Tibial nerve (tissue), 4 donors: ENCODE measurements around the gene PRKAG2. TPM values are rescaled to one million over a fixed set of nuclear protein-coding genes. Genes with fewer than 3 reads are reported as not detected.

Source experiments
- DNase-seq, 2 donors: peaks; one replicate each; pipeline ENCODE4 v3.0.0-alpha.2; 2019; ENCODE audit warnings: low spot score in 2 of 2
- H3K27ac ChIP-seq, 4 donors: fragments of 200-600 bp; sonication (generic) in 3 of 4; one replicate each; pipeline ENCODE4 v1.5.1; 2017 to 2019; ENCODE audit warnings: mild to moderate bottlenecking in 1 of 4
- H3K27me3 ChIP-seq, 2 donors: fragments of 200-600 bp; sonication (generic) in 1 of 2; one replicate each; pipeline versions ENCODE4 v1.5.1 to v1.6.0; 2017 to 2019
- H3K36me3 ChIP-seq, 3 donors: fragments of 200-600 bp; sonication (generic); one replicate each; pipeline ENCODE4 v1.5.1; 2018 to 2019
- H3K4me1 ChIP-seq, 4 donors: fragments of 200-600 bp; sonication (generic) in 3 of 4; one replicate each; pipeline ENCODE4 v1.5.1; 2017 to 2019
- H3K4me3 ChIP-seq, 4 donors: fragments of 200-600 bp; sonication (generic) in 3 of 4; one replicate each; pipeline ENCODE4 v1.5.1; 2017 to 2019; ENCODE audit warnings: mild to moderate bottlenecking in 1 of 4, moderate library complexity in 1 of 4
- H3K9me3 ChIP-seq, 4 donors: fragments of 200-600 bp; sonication (generic) in 3 of 4; one replicate each; pipeline ENCODE4 v1.5.1; 2017 to 2019
- CTCF ChIP-seq, 5 experiments: fragments of 200-600 bp in 3 of 5; fragments of 450-650 bp in 2 of 5; sonication (generic) in 3 of 5; IDR thresholded peaks; one replicate each; pipeline ENCODE4 v1.5.1; 2016 to 2019; ENCODE audit warnings: antibody characterized with exemption in 5 of 5, mild to moderate bottlenecking in 3 of 5, moderate library complexity in 2 of 5
- EP300 ChIP-seq, 2 donors: sonication (generic); formaldehyde crosslinking; IDR thresholded peaks; one replicate each; pipeline ENCODE4 v1.6.1; 2017; ENCODE audit warnings: antibody characterized with exemption in 2 of 2, mild to moderate bottlenecking in 1 of 2
- POLR2A ChIP-seq, 2 donors: fragments of 450-650 bp; IDR thresholded peaks; one replicate each; pipeline ENCODE4 v1.6.1; 2017; ENCODE audit warnings: antibody characterized with exemption in 2 of 2, mild to moderate bottlenecking in 2 of 2, moderate library complexity in 2 of 2
- WGBS, 2 donors: methylation state at CpG; one replicate each; pipeline ENCODE4 v1.1.5; 2018; 5-methylcytosine and 5-hydroxymethylcytosine counted together
- total RNA-seq, 4 donors: library from RNA; depleted of rRNA; stranded (reverse); fragments of >200 nt; gene quantifications; one replicate each; pipeline ENCODE4 v1.1.0, GENCODE V29; 2016

Gene PRKAG2
- total RNA-seq, 4 donors from 2014 or later = 24.5 to 82.6 (median 38.3) TPM

DNA sequence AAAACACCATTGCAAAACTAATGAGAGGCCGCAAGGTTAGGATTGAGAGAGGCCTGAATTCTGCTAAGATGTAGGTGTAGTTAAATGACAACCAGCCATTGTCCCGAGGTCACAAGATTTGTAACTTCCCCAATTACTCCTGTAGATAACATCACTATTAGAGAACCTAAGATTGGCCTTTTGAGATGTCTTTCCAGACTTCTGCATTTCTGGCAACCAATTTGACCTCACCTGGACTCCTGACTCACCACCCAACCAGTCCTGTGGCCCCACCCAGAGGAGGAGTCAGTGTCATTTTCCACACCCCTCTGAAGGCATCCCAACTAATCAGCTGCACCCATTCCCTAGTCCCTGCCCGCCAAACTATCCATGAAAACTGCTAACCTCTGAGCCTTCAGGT lies 115.7 kb downstream of the PRKAG2 start:
- Histone ChIP-seq H3K9me3 (no peaks in the 10 kb centered on the region), H3K27me3 (no peaks in the 10 kb centered on the region), H3K4me3 (no peak overlapping the region), H3K4me1 (peaks cover 0 to 40% (median 17%) of the 10 kb centered on the region in 4 donors), H3K27ac (no peak overlapping the region), H3K36me3 (no peaks in the 10 kb centered on the region)
- TF ChIP-seq EP300 (IDR thresholded peaks at IDR 0.05) (no peak), POLR2A (IDR thresholded peaks at IDR 0.05) (no peak), CTCF (IDR thresholded peaks at IDR 0.05) (no peak)
- WGBS, 2 donors = 87 to 89% methylated on average over 3 of the region's 3 CpGs
- DNase-seq = no peak

DNA sequence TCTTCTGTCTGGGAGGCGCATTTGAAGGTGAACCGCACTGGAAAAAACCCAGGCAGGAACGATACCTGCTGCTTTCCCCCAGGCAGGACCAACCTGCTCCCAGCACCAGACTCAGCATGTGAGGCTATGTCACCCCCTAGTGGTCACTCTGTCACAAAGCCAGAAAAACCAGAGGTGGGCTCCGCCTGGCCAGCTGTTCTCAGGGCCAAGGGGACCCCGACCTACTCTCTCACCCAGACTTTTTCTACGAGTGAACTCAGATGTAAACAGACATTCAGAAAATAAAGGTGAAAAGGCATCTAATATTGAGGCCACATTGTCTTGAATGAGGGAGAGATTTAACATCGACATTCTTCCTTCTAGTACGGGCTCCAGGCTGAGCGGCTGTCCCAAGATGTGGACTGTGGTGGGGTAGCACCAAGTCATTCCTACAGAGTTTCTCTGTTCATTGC lies 117.3 kb downstream of the PRKAG2 start:
- peak in 1 of 2 donors; percentile 47 for DNase-seq
- Histone ChIP-seq H3K27ac (no peak overlapping the region), H3K9me3 (no peaks in the 10 kb centered on the region), H3K36me3 (no peaks in the 10 kb centered on the region), H3K4me1 (peaks cover 0 to 56% (median 30%) of the 10 kb centered on the region in 4 donors), H3K4me3 (no peak overlapping the region), H3K27me3 (no peaks in the 10 kb centered on the region)
- TF ChIP-seq POLR2A (IDR thresholded peaks at IDR 0.05) (no peak), CTCF (IDR thresholded peaks at IDR 0.05) (peak; percentile 78 to 86 (median 81))
- WGBS, 2 donors = 51 to 56% methylated on average over 7 to 9 of the region's 9 CpGs

DNA sequence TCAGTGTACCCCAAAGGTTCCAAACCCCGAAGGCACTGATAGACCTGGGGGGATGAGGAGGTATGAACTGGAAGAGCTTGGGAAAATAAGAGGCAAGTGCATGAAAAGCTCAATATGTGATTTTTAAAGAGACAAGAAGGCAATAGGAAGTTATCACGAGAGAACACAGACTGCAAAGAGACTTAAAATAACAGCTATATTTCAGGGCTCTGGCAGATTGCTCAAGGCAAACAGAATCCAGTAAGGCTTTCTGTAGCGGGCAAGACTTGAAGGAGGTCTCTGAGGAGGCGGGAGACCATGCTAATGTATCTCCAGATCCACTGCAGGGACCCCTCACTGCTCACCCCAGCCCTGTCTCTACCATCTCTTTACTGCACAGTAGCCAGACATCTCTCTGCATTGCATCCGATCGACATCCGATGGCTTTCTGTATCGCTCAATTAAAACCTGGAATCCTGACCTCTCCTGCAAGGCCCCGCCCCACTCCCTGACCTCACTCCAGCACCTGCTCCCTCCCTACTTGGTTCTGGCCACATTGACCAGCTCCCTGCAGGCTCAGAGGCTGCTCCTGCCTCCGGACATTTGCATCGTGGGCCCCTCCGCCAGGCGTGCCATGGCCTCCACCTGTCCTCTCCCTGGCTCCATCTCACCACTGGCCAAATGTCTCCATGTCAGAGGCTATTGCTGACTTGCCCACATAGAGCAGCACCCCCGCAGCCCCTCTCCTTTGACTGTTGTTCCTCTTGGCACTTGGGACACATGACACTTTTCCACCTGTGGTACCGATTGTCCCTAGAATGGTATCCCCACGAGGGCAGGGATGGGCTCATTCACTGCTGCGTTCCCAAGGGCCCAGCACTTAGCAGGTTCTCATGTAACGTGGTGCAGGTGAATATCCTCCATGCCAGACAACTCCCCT lies 118.0 kb downstream of the PRKAG2 start:
- Histone ChIP-seq H3K27ac (no peak overlapping the region), H3K9me3 (no peaks in the 10 kb centered on the region), H3K27me3 (no peaks in the 10 kb centered on the region), H3K4me3 (no peak overlapping the region), H3K4me1 (peaks cover 0 to 60% (median 35%) of the 10 kb centered on the region in 4 donors), H3K36me3 (no peaks in the 10 kb centered on the region)
- TF ChIP-seq CTCF (IDR thresholded peaks at IDR 0.05) = no peak
- TF ChIP-seq EP300 (IDR thresholded peaks at IDR 0.05) = no peak
- no peak for TF ChIP-seq POLR2A (IDR thresholded peaks at IDR 0.05)
- WGBS, 2 donors = 80 to 84% methylated on average over 18 of the region's 18 CpGs
- no peak for DNase-seq

DNA sequence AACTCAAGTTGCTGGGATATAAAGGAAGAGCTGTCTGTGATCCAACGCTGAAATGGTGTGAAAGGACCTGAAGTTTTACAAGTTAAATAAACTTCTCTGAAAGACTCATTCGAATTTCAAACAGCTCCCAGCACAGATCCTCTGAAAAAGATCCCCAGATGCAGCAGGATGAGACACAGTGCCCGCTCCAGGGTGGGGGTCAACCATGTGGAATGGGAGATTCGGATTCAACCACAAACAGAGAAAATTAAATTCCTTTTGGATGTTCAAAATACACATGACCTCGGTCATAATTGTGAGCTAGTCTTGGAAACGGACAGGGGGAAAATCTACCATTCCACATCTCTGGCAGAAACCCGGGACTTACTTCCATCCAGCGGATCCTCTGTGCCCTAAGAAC lies 119.6 kb downstream of the PRKAG2 start:
- DNase-seq = no peak
- H3K4me1 ChIP-seq = peaks cover 0 to 64% (median 36%) of the 10 kb centered on the region in 4 donors
- TF ChIP-seq EP300 (IDR thresholded peaks at IDR 0.05) = no peak
- no peak for TF ChIP-seq CTCF (IDR thresholded peaks at IDR 0.05)
- TF ChIP-seq POLR2A (IDR thresholded peaks at IDR 0.05) = no peak
- H3K27me3 ChIP-seq = no peaks in the 10 kb centered on the region
- 23 to 29% methylated on average over 8 of the region's 8 CpGs for WGBS, 2 donors
- H3K4me3 ChIP-seq = no peak overlapping the region
- H3K36me3 ChIP-seq = no peaks in the 10 kb centered on the region
- H3K27ac ChIP-seq = peak overlapping the region in 2 of 4 donors; percentile 47 to 87
- no peaks in the 10 kb centered on the region for H3K9me3 ChIP-seq

DNA sequence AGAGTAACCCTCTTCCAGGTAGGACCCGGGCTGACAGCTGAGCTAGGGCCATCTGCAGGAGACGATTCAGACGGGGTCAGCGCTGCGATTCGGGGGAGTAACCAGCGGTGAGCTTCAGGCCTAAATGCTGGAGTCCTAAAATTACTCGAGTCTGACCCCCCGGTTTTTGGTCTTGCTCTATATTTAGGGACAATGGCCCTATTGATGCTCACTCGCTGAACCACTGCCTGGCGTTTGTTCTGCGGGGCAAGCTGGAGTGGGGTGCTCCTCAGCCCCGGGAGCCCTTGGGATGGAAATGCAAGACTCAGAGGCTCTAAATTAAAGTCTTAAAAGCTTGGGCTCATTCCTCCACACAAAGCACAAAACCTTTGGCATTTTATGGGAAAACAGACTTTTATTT lies 120.0 kb downstream of the PRKAG2 start:
- Histone ChIP-seq H3K4me1 (peaks cover 0 to 64% (median 36%) of the 10 kb centered on the region in 4 donors), H3K9me3 (no peaks in the 10 kb centered on the region), H3K27ac (peak overlapping the region in 2 of 4 donors; percentile 47 to 87), H3K36me3 (no peaks in the 10 kb centered on the region), H3K27me3 (no peaks in the 10 kb centered on the region), H3K4me3 (no peak overlapping the region)
- TF ChIP-seq EP300 (IDR thresholded peaks at IDR 0.05) (no peak), POLR2A (IDR thresholded peaks at IDR 0.05) (no peak), CTCF (IDR thresholded peaks at IDR 0.05) (no peak)
- 43 to 63% methylated on average over 13 of the region's 13 CpGs for WGBS, 2 donors
- DNase-seq = no peak
